KMS-11 (cell line): ENCODE results near the gene FRMD8.

Experiments used
- H2AFZ ChIP-seq: fragments of 200-600 bp; sonication (generic); 2 replicates; pipeline ENCODE4 v1.6.1; 2016; ENCODE audit warnings: antibody characterized with exemption, mixed run types, low read depth
- H3K27ac ChIP-seq: fragments of 200-600 bp; sonication (generic); 2 replicates; pipeline ENCODE4 v1.6.1; 2016; ENCODE audit warnings: mild to moderate bottlenecking, mixed run types
- H3K27me3 ChIP-seq: fragments of 200-600 bp; sonication (generic); 2 replicates; pipeline ENCODE4 v1.6.1; 2017; ENCODE audit warnings: mild to moderate bottlenecking, low read depth, mixed run types, moderate library complexity; ENCODE audit not compliant: insufficient read depth
- H3K36me3 ChIP-seq: fragments of 200-600 bp; sonication (generic); 2 replicates; pipeline ENCODE4 v1.6.1; 2017; ENCODE audit warnings: mild to moderate bottlenecking, mixed run types; ENCODE audit not compliant: insufficient read depth
- H3K4me1 ChIP-seq: fragments of 200-600 bp; sonication (generic); 2 replicates; pipeline ENCODE4 v1.6.1; 2016; ENCODE audit warnings: mild to moderate bottlenecking, low read depth, mixed run types; ENCODE audit not compliant: poor library complexity, severe bottlenecking
- H3K4me2 ChIP-seq: fragments of 200-600 bp; sonication (generic); 2 replicates; pipeline ENCODE4 v1.7.0; 2016; ENCODE audit warnings: mild to moderate bottlenecking, mixed run types
- H3K4me3 ChIP-seq: fragments of 200-600 bp; sonication (generic); IDR thresholded peaks from 2 replicates; pipeline ENCODE4 v1.6.1; 2017; ENCODE audit warnings: low read depth, low read length, mixed read lengths; ENCODE audit not compliant: insufficient read depth
- H3K79me2 ChIP-seq: fragments of 200-600 bp; sonication (generic); 2 replicates; pipeline ENCODE4 v1.6.1; 2016; ENCODE audit warnings: low read depth, mixed run types; ENCODE audit not compliant: insufficient read depth
- H3K9ac ChIP-seq: fragments of 200-600 bp; sonication (generic); 2 replicates; pipeline ENCODE4 v1.6.1; 2016; ENCODE audit warnings: mild to moderate bottlenecking, mixed run types
- H4K20me1 ChIP-seq: fragments of 200-600 bp; sonication (generic); 2 replicates; pipeline ENCODE4 v1.6.1; 2016; ENCODE audit warnings: mild to moderate bottlenecking, mixed run types; ENCODE audit not compliant: insufficient read depth
- TF ChIP-seq, protein P1 (sequence below): fragments of 200-600 bp; sonication (generic); conservative IDR thresholded peaks from 2 replicates; pipeline ENCODE4 v1.6.1; 2017; ENCODE audit warnings: low read depth, mild to moderate bottlenecking, antibody characterized with exemption, low read length, moderate library complexity, mixed read lengths

The FRMD8 gene

DNA sequence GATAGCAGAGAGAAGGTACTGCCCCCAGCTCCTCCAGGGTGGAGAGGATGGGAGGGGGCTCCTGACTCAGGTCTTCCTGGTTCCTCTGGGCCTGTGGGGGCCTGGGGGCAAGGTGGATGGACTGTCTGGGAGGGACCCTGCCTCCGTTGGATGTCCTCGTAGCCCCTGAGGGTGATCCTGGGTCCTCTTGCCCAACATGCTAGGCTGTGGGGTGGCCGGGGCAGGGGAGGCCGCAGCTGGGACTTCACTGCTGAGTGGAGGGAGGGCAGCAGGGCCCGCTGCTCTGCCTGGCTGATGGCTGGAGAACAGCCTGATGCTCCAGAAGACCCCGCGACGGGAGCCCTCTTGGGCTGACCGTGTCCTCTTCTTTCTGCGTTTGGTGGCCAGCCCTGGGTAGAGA is 13.4 kb downstream of the FRMD8 start:
- Histone ChIP-seq H3K4me1 (no peaks in the 10 kb centered on the region), H3K27ac (no peak overlapping the region), H3K36me3 (no peaks in the 10 kb centered on the region)

DNA sequence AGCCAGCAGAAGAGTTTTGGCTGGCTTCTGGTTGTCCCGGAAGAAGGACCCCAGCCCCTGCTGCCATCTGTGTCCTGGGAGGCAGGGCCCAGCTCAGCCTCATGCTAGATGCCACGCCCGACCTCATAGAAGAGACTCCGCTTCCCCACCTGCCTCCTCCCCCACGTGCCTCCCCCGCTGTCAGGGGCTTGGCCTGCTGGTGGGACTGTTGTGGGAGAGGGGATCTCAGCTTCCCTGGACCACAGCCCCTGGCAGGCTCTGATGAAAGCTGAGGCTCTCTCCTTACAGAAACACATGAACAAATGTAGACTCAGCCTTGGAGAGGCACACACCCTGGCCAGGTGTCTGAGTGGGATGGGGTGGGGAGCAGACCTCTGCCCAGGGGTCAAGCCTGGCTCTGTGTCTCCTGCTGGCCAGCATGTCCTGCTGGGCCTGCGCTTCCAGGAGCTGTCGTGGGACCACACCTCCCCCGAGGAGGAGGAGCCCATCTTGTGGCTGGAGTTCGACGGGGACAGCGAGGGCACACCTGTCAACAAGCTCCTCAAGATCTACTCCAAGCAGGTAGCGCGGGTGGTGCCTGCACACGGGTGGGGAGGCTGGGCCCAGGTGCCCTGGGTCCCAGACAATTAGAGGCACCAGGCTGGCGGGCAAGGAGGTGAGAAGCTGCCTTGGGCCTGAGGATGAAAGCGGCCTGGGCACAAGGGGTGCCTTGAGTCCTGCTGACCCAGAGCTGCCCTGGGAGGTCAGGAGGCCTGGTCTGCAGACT is 14.1 kb downstream of the FRMD8 start:
- Histone ChIP-seq H2AFZ (no peak overlapping the region), H3K79me2 (no peaks in the 10 kb centered on the region), H3K27ac (no peak overlapping the region), H3K4me3 (no peak overlapping the region), H3K27me3 (no peaks in the 10 kb centered on the region), H4K20me1 (no peaks in the 10 kb centered on the region), H3K36me3 (no peaks in the 10 kb centered on the region), H3K4me1 (no peaks in the 10 kb centered on the region), H3K4me2 (no peak overlapping the region), H3K9ac (no peak overlapping the region)
- TF ChIP-seq, protein P1, sequence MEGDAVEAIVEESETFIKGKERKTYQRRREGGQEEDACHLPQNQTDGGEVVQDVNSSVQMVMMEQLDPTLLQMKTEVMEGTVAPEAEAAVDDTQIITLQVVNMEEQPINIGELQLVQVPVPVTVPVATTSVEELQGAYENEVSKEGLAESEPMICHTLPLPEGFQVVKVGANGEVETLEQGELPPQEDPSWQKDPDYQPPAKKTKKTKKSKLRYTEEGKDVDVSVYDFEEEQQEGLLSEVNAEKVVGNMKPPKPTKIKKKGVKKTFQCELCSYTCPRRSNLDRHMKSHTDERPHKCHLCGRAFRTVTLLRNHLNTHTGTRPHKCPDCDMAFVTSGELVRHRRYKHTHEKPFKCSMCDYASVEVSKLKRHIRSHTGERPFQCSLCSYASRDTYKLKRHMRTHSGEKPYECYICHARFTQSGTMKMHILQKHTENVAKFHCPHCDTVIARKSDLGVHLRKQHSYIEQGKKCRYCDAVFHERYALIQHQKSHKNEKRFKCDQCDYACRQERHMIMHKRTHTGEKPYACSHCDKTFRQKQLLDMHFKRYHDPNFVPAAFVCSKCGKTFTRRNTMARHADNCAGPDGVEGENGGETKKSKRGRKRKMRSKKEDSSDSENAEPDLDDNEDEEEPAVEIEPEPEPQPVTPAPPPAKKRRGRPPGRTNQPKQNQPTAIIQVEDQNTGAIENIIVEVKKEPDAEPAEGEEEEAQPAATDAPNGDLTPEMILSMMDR, result no peak

More for the DNA sequence above, 13.4 kb downstream of the FRMD8 start:
- Histone ChIP-seq H3K4me3 (no peak overlapping the region), H3K9ac (no peak overlapping the region), H3K79me2 (no peaks in the 10 kb centered on the region), H4K20me1 (no peaks in the 10 kb centered on the region), H2AFZ (no peak overlapping the region), H3K4me2 (no peak overlapping the region), H3K27me3 (no peaks in the 10 kb centered on the region)
- TF ChIP-seq, protein P1, result no peak

DNA sequence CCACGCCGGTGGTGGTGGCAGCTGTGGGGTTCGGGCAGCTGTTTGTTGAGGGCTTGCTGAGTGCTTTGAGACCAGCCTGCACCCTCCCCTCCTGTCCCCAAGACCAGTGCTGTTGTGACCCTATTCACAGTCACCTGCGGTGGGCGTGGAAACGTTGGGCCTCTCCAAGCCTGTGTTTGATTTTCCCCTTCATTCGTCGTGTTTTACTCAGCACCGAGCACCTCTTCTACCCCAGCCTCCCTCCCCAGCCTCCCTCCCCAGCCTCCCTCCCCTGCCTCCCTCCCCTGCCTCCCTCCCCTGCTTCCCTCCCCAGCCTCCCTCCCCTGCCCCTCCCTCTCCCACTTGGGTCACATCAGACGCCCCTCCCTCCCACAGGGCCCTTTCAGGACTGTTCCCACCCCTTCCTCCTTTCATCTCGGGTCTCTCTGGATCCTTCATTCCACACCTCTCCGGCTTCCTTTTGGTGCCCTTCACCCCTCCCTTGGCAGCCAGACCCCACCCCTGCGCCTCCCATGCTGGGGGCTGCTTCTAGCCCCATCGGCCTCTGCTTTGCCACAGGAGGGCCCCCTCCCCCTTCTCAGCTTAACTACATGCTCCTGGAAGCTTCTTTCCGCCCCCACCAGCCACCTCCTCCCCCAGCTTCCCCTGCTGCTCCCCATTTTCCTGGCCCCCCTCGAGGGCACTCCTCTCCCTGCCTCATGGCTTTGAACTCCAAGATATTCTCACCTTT is 14.8 kb downstream of the FRMD8 start:
- Histone ChIP-seq H4K20me1 (no peaks in the 10 kb centered on the region), H3K27ac (no peak overlapping the region), H3K9ac (no peak overlapping the region)

DNA sequence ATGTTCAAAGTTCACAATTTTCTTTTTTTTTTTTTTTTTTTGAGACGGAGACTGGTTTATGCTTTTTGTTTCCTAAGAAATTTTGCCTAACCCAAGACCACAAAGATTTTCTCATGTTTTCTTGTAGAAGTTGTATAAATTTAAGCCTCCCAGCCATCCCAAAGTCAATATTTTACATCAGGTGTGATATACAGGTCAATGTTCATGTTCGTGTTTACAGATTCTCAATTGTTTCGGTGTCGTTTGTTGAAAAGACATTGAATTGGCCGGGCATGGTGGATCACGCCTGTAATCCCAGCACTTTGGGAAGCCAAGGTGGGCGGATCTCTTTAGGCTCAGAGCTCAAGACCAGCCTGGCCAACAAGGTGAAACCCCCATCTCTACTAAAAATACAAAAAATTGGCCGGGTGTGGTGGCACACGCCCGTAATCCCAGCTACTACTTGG is 15.4 kb downstream of the FRMD8 start:
- H3K27me3 ChIP-seq, result no peaks in the 10 kb centered on the region
- H3K27ac ChIP-seq, result no peak overlapping the region
- no peaks in the 10 kb centered on the region for H3K4me1 ChIP-seq
- H3K4me3 ChIP-seq, result no peak overlapping the region
- H3K9ac ChIP-seq, result no peak overlapping the region
- no peak overlapping the region for H3K4me2 ChIP-seq
- H2AFZ ChIP-seq, result no peak overlapping the region
- TF ChIP-seq, protein P1, result no peak
- H3K79me2 ChIP-seq, result no peaks in the 10 kb centered on the region
- H3K36me3 ChIP-seq, result no peaks in the 10 kb centered on the region
- H4K20me1 ChIP-seq, result no peaks in the 10 kb centered on the region

More for the DNA sequence above, 14.8 kb downstream of the FRMD8 start:
- Histone ChIP-seq H3K36me3 (no peaks in the 10 kb centered on the region), H3K4me2 (no peak overlapping the region), H2AFZ (no peak overlapping the region), H3K4me3 (no peak overlapping the region), H3K79me2 (no peaks in the 10 kb centered on the region), H3K27me3 (no peaks in the 10 kb centered on the region), H3K4me1 (no peaks in the 10 kb centered on the region)
- TF ChIP-seq, protein P1, result no peak
